ENCODE results near the gene ZCCHC2.

ZCCHC2 gene

DNA sequence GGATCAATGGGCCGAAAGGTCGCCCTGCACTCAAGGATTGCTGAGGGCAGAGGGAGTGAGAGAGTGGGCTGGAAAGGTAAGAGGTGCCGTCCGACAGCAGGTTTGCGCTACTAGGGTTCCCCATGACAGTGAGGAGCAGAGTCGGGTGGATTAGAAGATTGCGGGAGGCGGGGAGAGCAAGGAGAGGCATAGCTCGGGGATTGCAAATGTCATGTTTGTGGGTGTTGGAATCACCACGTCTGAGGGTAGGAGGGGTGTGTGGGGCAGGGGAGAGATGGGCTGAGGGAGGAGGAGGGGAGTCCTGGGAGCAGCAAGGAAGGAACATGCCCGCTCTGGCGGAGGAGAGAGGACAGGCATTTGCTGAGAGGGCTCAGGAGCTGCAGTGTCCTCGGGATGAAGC lies 81.2 kb downstream of the ZCCHC2 start:
- DNase-seq (ENCODE audit: low read depth, low spot score), result no peak
- no peak overlapping the region for H3K27ac ChIP-seq

DNA sequence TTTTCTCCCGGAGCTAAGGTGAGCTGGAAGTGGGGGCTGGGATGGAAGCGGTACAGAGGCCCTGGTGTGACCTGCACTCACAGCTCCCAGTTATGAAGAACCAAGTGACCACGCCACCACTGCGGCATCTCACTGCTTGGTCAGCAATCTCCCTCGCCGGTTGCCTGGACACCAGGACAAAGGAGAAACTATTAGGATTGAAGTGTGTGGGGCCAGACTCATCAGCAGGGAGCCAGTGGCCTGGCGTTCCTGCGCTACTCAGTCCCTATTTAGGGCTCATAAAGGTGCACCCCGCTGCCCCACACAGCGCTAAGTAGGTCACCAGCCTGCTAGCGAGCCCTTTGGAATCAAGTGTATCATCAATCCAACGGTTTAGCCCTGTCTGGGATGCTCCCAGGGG lies 82.9 kb downstream of the ZCCHC2 start:
- H3K27ac ChIP-seq, result no peak overlapping the region
- DNase-seq (ENCODE audit: low read depth, low spot score), result no peak

DNA sequence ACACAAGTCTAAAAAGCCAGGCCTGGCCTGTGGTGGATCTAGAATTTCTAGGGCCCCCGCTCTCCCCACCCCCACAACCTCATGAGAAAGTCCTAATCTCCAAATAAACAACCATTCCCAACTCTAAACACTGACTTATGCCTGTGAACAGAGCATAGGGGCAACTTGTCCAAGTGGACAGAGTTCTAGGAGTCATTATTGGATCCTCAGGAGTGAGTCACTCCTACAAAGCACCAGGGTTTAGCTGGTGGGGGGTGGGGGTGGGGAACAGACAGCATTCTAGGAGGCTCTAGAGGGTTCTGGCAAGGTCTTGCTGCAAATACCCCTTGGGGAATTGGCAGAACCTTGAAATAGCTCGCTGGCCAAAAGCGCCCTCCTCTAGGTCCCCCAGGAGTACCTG lies 83.3 kb downstream of the ZCCHC2 start:
- no peak overlapping the region for H3K27ac ChIP-seq
- DNase-seq (ENCODE audit: low read depth, low spot score), result no peak

DNA sequence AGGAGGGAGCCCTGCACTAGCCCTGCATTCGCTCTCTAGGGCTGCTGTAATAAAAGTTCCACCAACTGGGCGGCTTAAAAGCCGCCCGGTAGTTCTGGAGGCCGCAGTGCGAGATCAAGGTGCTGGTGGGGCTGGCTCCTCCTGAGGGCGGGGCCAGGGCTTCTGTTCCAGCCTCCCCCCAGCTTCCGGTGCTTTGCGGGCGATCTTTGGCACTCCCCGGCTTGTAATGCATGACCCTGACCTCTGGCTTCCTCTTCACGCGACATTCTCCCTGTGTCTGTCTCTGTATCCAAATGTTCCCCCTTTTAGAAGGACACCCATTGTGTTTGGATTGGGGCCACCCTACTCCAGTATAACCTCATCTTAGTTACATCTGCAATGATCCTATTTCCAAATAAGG lies 84.5 kb downstream of the ZCCHC2 start:
- DNase-seq (ENCODE audit: low read depth, low spot score), result no peak
- H3K27ac ChIP-seq, result no peak overlapping the region

DNA sequence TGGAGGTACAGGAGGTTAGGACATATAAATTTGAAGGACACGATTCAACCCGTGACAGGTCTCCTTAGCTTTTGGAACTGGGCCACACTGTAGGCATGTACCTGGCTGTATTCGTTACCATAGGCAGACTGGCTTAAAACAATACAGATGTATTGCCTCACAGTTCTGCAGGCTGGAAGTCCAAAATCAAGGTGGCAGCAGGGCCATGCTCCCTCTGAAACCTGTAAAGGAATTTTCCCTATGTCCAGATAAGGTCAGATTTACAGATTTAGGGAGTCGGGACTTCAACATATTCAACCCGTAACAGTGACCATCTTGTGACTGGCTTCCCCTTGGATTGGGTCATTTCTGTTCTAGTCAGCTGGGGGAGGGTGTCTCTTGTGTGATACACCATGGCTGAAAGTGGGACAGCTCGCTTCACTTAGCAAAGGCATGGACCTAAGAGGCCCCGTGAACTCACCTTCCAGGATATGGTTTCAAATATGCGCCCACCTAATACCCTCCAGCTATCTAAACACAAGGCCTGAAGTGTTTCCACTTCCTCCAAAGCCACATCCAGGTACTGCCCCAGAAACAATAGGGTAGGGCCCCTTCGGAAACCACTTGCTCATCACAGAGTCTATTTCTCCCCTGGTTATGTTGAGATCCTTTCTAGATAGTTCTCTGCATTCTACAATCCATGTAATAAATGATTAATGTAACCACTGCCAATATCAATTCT lies 85.0 kb downstream of the ZCCHC2 start:
- H3K27ac ChIP-seq, result no peak overlapping the region
- no peak for DNase-seq (ENCODE audit: low read depth, low spot score)

DNA sequence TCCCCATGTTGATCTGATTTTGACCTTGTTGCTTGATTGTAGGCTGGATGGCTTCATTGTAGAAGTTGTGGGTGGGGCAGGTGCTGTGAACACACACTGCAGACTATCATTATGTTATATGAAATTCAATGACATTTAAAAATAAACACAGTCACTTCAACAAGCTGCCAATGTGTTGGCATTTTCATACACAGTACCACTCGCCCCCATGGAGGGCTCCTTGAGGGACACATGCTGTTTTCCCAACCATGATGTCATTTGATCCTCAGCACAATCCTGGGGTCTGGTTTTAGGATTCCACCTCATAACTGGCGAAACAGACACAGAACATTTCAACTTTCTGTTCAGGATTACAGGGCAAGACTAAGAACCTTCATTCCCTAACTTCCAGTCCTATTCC lies 86.9 kb downstream of the ZCCHC2 start:
- DNase-seq (ENCODE audit: low read depth, low spot score), result no peak
- no peak overlapping the region for H3K27ac ChIP-seq

DNA sequence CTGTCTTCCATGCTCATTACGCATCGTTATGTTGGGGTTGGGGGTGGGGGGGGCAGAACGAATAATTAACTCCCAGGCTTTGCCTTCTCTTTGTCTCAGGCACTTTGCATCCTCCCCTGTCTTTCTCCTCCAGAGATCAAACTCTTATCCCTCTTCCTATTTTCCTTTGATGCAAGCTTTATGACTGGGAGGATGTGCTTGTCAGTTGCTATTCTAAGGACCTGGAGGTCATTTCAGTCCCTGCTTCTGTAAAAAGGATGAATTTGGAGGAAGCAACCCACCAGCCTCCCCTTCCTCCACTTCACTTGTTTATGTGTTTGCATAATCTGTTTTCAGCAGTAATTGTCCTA lies 87.5 kb downstream of the ZCCHC2 start:
- no peak for DNase-seq (ENCODE audit: low read depth, low spot score)
- H3K27ac ChIP-seq, result no peak overlapping the region

DNA sequence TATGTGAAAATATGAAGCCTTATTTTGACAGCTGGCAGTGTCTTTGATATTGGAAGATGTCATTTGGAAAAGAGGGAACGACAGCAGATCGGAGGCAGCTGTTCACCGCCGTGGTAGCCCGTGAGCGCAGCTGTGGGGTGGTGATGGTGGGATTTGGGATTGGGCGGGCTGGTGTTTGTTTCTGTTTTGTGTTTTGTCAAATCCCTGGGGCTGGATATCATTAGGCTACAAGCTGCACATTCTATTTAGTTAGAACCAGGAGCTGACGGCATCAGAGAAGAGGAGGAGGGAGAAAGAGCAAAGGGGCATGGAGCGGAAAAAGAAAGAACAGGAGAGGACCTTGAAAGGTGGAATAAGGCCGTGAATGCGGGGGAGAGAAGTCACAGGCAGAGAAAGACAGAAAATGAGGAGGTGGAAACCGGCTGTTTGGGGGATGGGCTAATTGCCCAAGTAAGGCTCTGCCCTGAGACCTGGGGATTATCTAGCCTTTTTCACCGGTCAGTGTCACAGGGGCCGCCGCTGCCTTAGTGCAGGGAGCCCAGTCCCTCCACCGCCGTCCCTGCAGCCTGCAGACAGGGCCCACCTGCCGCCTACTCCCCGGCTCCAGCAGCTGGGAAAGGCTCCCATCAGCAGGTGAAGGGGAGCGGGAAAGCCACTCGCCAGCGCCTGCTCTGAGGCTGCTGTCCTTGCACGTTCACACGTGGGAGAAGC lies 88.0 kb downstream of the ZCCHC2 start:
- no peak overlapping the region for H3K27ac ChIP-seq
- no peak for DNase-seq (ENCODE audit: low read depth, low spot score)

DNA sequence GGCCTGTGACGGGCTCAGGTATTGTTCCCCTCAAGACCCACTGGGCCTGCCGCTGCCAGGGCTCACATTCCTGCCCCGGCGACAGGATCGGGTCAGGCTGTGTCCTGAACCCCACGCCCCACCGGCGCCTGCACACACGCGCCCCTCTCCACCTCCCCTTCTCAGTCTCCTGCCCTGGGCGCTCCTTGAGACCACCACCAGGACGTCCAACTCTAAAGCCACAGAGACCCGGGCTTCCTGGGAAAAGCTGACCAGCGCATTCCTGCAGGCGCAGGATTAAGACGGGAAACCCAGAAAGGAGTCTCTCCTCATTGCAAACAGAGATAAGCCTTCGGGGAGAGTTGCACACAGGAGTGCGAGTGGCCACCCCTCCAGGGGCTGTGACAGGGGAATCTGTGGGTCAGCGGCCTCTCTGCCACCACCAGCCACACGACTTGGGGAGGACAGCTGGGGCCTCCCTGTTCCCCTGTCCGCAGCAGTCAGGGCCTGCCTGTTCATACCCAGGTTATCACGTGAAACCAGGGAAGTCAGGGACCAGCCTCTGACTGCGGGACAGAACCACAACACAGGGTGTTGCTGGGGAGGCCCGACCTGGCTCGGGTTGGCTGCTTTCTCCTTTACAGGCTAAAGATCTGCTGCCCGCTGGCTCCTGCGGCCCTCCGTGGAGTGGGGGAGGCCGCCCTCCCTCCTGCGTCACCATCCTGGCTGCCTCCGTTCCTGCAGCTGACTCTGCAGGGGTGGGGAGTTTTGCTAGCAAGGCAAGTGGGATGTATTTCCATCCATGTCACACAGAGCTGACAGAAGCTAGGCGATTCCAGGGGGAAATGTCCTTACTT lies 88.8 kb downstream of the ZCCHC2 start:
- DNase-seq (ENCODE audit: low read depth, low spot score), result no peak
- no peak overlapping the region for H3K27ac ChIP-seq

DNA sequence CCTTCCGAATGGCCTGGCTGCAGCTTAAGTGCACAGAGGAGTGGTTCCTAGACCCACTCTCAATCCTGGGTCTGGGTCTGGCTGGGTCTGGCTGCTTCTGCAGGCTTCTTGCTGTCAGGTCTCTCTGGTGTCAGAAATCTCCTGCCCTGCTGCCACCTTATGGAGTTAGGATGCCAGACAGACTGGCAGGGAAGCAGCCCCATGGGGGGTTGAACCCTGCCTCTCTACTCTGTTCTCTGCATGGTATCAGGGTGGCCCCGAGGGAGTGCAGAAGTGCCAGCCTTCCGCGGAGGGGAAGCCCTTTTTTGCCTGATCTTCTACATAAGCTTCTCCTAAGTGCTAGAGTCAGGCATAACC lies 89.4 kb downstream of the ZCCHC2 start:
- no peak for DNase-seq (ENCODE audit: low read depth, low spot score)
- H3K27ac ChIP-seq, result no peak overlapping the region

DNA sequence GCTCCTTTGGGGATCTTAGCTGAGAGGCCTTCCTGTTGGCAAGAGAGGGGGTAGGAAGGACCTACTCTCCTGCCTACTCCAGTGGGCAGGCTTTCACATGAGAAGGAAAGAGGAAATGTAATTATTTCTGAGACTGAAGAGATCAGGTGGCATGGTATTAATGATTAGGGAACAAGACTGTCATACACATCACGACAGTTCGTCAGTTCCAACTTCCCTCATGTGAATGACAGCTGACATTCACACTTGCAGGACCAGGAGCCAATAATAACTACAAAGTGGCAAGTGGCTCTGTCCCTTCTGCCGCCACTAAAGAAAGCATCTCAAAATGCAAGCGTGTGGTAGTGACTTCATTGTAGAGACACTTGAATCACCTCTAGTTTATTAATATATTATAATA lies 90.0 kb downstream of the ZCCHC2 start:
- no peak overlapping the region for H3K27ac ChIP-seq

DNA sequence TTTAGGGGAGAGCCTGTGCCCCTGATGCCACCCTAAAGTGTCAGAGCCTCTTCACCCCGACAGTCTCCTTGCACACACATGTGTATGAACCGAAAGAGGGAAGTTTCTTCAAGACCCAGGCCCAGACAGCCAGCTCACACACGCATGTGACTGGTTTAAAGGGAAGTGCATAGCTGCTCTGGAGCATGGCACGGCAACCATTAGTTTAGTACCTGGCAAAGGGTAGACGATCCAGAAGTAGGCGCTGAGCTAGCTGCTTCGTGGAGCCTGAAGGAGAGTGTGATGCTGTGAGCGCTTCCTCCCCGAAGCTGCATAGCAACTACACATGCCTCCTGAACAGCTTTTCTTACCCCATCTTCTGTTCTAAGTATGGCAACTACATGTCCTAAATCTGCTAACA lies 91.7 kb downstream of the ZCCHC2 start:
- no peak for DNase-seq (ENCODE audit: low read depth, low spot score)
- H3K27ac ChIP-seq, result no peak overlapping the region

More for the DNA sequence above, 90.0 kb downstream of the ZCCHC2 start:
- DNase-seq (ENCODE audit: low read depth, low spot score), result no peak

DNA sequence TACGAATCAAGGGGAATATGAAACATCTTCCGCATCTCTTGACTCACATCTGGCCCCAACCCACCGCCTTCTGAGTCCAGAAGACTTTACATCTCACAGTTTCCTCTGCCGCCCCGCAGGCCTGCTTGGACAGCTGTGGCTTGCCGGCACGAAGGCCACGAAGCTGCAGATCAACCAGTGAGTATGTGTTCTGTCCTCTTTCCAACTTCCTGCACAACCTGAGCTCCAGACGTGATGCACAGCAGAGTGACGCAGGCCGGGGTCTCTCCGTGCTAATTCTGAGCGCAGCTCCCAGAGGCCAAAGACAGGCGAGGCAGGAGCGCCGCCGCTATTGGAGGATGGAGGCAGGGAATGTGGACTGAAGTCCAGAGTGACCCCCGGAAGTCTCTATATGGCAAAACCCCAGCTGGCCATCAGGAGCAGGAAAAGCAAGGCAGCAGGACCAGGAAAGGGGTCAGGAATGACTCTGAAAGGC lies 93.5 kb downstream of the ZCCHC2 start:
- DNase-seq (ENCODE audit: low read depth, low spot score), result no peak
- no peak overlapping the region for H3K27ac ChIP-seq

DNA sequence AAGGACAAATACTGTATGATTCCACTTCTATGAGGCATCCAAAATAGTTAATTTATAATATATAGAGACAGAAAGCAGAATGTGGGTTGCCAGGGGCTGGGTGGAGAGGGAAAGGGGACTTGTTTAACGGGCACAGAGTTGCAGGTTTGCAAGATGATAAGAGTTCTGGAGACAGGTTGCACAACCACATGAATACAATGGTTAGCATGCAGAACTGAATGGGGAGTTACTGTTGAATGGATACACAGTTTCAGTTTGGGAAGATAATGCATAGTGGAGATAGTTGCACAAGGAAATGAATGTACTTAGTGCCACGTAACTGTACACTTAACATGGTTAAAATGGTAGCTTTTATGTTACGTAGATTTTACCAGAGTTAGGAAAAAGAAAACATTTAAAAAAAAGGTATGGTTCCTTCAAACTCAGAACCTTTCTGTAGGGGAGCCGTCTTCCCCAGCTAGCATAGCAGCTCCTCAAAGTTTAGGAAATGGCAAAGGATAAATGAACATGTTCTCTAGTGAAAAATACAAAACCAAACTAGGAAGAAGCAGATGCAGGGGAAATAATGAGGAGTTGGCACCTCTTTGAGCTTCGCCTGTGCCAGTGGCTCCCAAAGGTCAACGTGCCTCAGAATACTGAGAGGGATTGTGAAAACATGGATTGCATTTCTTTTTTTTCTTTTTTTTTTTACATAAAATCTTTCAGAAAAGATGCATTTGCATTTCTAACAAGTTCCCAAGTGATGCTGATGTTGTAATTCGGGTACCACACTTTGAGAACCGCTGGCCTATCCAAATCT lies 95.2 kb downstream of the ZCCHC2 start:
- H3K27ac ChIP-seq, result no peak overlapping the region
- no peak for DNase-seq (ENCODE audit: low read depth, low spot score)

DNA sequence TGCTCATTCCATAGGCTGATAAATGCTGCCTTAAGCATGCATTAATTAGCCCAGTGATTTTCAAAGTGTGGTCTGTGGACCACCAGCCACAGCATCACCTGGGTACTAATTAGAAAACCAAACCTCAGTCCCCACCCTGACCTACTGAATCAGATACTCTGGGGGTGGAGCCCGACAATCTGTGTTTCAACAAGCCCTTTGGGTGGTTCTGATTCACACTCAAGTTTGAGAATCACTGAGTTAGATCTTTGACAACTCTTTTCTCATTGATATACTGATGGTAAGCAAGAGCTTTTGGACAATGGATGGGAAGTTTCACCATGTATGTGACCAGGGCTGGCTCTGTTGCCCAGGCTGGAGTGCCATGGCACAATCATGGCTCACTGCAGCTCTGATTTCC lies 95.9 kb downstream of the ZCCHC2 start:
- DNase-seq (ENCODE audit: low read depth, low spot score), result no peak
- no peak overlapping the region for H3K27ac ChIP-seq

DNA sequence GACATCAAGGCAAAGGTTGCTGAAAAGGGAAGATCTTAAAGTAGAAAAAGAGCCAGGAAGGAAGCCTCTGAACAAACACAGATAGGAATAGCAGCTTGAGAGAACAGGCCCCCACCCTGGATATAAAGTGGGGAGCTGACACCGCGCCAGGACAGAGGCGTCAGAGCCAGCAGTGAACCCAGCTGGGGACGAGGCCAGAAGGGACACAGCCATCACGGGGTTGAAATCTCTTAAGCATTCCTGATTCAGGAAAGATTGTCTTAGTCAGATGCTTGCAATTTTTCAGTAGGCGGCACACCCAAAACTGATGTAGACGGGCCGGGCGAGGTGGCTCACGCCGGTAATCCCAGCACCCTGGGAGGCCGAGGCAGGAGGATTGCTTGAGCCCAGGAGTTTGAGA lies 98.7 kb downstream of the ZCCHC2 start:
- DNase-seq (ENCODE audit: low read depth, low spot score), result no peak
- no peak overlapping the region for H3K27ac ChIP-seq

DNA sequence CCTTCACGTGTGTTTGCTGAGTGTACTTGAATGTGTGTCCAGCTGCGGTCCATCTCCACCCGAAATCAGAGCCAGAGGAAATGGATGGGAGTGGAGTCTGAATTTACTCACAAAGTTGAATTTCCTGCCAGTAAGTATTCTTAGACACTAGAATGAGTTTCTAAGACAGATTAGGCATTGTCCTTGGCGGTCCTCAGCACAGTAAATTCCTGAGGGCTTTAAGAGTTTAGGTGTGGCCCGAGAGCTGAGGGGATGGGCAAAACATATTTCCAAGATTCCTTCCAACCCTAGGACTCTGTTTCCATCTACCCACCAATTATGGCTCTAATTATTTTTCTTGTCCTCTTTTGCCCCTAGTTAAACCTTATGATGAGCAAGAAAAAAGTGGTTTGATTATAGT lies 102.2 kb downstream of the ZCCHC2 start:
- DNase-seq (ENCODE audit: low read depth, low spot score), result no peak
- no peak overlapping the region for H3K27ac ChIP-seq

Data from epithelial cell of prostate (primary cell).